ENCODE results near the gene DCAKD.

DNA sequence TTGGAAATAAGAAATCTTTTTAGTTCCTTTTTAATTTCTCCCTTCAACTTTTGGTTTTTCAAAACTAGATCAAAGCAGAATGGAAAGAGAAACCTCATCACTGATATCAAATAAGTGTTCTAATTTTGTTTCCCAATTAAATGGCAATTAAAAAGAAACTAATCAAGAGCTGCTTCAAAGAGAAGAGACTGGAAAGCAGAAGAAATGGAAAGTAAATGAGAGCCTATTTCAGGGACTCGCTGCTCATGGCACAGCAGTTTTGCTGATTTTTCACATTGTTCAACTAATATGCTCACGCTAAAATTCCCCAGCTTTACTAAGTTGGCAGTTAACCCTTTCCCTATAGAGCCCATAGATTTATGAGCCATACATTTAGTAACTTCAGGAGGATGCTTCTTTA lies 16.2 kb upstream of the DCAKD start:
- no peak for TF ChIP-seq POLR2A (IDR thresholded peaks at IDR 0.05; ENCODE audit: extremely low read depth, insufficient read length)
- TF ChIP-seq, protein P1, sequence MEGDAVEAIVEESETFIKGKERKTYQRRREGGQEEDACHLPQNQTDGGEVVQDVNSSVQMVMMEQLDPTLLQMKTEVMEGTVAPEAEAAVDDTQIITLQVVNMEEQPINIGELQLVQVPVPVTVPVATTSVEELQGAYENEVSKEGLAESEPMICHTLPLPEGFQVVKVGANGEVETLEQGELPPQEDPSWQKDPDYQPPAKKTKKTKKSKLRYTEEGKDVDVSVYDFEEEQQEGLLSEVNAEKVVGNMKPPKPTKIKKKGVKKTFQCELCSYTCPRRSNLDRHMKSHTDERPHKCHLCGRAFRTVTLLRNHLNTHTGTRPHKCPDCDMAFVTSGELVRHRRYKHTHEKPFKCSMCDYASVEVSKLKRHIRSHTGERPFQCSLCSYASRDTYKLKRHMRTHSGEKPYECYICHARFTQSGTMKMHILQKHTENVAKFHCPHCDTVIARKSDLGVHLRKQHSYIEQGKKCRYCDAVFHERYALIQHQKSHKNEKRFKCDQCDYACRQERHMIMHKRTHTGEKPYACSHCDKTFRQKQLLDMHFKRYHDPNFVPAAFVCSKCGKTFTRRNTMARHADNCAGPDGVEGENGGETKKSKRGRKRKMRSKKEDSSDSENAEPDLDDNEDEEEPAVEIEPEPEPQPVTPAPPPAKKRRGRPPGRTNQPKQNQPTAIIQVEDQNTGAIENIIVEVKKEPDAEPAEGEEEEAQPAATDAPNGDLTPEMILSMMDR (IDR thresholded peaks at IDR 0.05; ENCODE audit: low read depth, low read length): no peak

All from NB4 (cell line).